ENCODE results near the gene CNBD2. TPM values are rescaled to one million over a fixed set of nuclear protein-coding genes. Genes with fewer than 3 reads are reported as not detected.
"Not testable (repeated sequence)": the region's sequence is repeated elsewhere in the genome, so short reads cannot be mapped to it uniquely, and the experiment has no call there.

The CNBD2 gene
- total RNA-seq, 1 donor from 2014 or later, result 1.6 TPM

GRCh38 chr20:35972462-35972861, 4.1 kb downstream of the CNBD2 start:
- DNase-seq (ENCODE audit: low spot score in 2 of 2), result no peak
- no peak for FAIRE-seq

GRCh38 chr20:35974256-35974655, 5.9 kb downstream of the CNBD2 start:
- no peak for DNase-seq (ENCODE audit: low spot score in 2 of 2)
- no peak for FAIRE-seq

GRCh38 chr20:35975576-35976373, 7.4 kb downstream of the CNBD2 start:
- FAIRE-seq (no peak), DNase-seq (ENCODE audit: low spot score in 2 of 2) (no peak)

GRCh38 chr20:35978041-35978513, 9.7 kb downstream of the CNBD2 start:
- FAIRE-seq (no peak), DNase-seq (ENCODE audit: low spot score in 2 of 2) (no peak)

- FAIRE-seq (no peak), DNase-seq (ENCODE audit: low spot score in 2 of 2) (no peak)
These were observed 11.2 kb downstream of the CNBD2 start for GRCh38 chr20:35979544-35979943.

GRCh38 chr20:35981969-35982368, 13.6 kb downstream of the CNBD2 start:
- DNase-seq (ENCODE audit: low spot score in 2 of 2), result no peak
- FAIRE-seq, result no peak

- FAIRE-seq, result no peak
These were observed 16.0 kb downstream of the CNBD2 start for GRCh38 chr20:35984382-35984781.

GRCh38 chr20:35985806-35986205, 17.4 kb downstream of the CNBD2 start:
- no peak for DNase-seq (ENCODE audit: low spot score in 2 of 2)
- FAIRE-seq, result no peak

More at GRCh38 chr20:35984382-35984781, 16.0 kb downstream of the CNBD2 start:
- DNase-seq (ENCODE audit: low spot score in 2 of 2), result no peak

GRCh38 chr20:35988910-35989463, 20.6 kb downstream of the CNBD2 start:
- DNase-seq (ENCODE audit: low spot score in 2 of 2), result no peak
- no peak for FAIRE-seq

GRCh38 chr20:35991142-35991771, 22.9 kb downstream of the CNBD2 start:
- no peak for FAIRE-seq
- DNase-seq (ENCODE audit: low spot score in 2 of 2), result no peak

GRCh38 chr20:35992713-35993335, 24.4 kb downstream of the CNBD2 start:
- FAIRE-seq (no peak), DNase-seq (ENCODE audit: low spot score in 2 of 2) (peak; percentile 52 to 66)

GRCh38 chr20:35994994-35995453, 26.6 kb downstream of the CNBD2 start:
- DNase-seq (ENCODE audit: low spot score in 2 of 2) (peak; percentile 53 to 62), FAIRE-seq (no peak)

- FAIRE-seq; DNase-seq (ENCODE audit: low spot score in 2 of 2): not testable (repeated sequence)
These were observed 28.1 kb downstream of the CNBD2 start for GRCh38 chr20:35996492-35996891.

- not testable (repeated sequence) for DNase-seq (ENCODE audit: low spot score in 2 of 2); FAIRE-seq
These were observed 32.9 kb downstream of the CNBD2 start for GRCh38 chr20:36001331-36001730.

GRCh38 chr20:36002855-36003254, 34.5 kb downstream of the CNBD2 start:
- DNase-seq (ENCODE audit: low spot score in 2 of 2), result no peak
- FAIRE-seq, result no peak

GRCh38 chr20:36004045-36004444, 35.7 kb downstream of the CNBD2 start:
- DNase-seq (ENCODE audit: low spot score in 2 of 2), result no peak
- no peak for FAIRE-seq

- FAIRE-seq (no peak), DNase-seq (ENCODE audit: low spot score in 2 of 2) (no peak)
These were observed 40.2 kb downstream of the CNBD2 start for GRCh38 chr20:36008461-36009035.

GRCh38 chr20:36010076-36010475, 41.7 kb downstream of the CNBD2 start:
- no peak for FAIRE-seq
- no peak for DNase-seq (ENCODE audit: low spot score in 2 of 2)

GRCh38 chr20:36010825-36011224, 42.4 kb downstream of the CNBD2 start:
- FAIRE-seq, result no peak
- DNase-seq (ENCODE audit: low spot score in 2 of 2), result no peak

GRCh38 chr20:36015806-36016403, 47.5 kb downstream of the CNBD2 start:
- FAIRE-seq (no peak), DNase-seq (ENCODE audit: low spot score in 2 of 2) (no peak)

Measured in frontal cortex (tissue), 4 donors.